Measurements from ENCODE around the gene ZEB1. TPM values are rescaled to one million over a fixed set of nuclear protein-coding genes. Genes with fewer than 3 reads are reported as not detected.

Gene ZEB1
- total and polyA plus RNA-seq, 2 donors from 2014 or later, result 5.5 to 43.0 TPM

- no peak overlapping the region for H3K4me3 ChIP-seq (ENCODE audit: low read length in 3 of 3)
- FAIRE-seq (no peak), DNase-seq (no peak)
- H3K27me3 ChIP-seq (ENCODE audit: control insufficient read depth, insufficient read depth, low read length), result no peaks in the 10 kb centered on the region
- no peak overlapping the region for H3K27ac ChIP-seq (ENCODE audit: low read depth in 2 of 2, low read length in 2 of 2)
- no peak overlapping the region for H3K9ac ChIP-seq (ENCODE audit: low read length in 3 of 3)
- no peaks in the 10 kb centered on the region for H3K36me3 ChIP-seq (ENCODE audit: control insufficient read depth in 2 of 3, insufficient read depth in 3 of 3, low read length in 3 of 3)
- no peaks in the 10 kb centered on the region for H3K4me1 ChIP-seq (ENCODE audit: control insufficient read depth in 2 of 3, insufficient read depth in 2 of 3, low read depth in 1 of 3, low read length in 3 of 3)
- intact Hi-C loops (cut with DNase I), result no loop called here
- H3K9me3 ChIP-seq (ENCODE audit: control insufficient read depth in 2 of 3, insufficient read depth in 1 of 3, low read length in 3 of 3), result no peaks in the 10 kb centered on the region
- no peak for TF ChIP-seq CTCF (IDR thresholded peaks at IDR 0.05; ENCODE audit: borderline replicate concordance, extremely low read depth, insufficient read depth)
Measured at GRCh38 chr10:31288001-31288400, 31.0 kb upstream of the ZEB1 start.

- Histone ChIP-seq H3K27me3 (ENCODE audit: control insufficient read depth, insufficient read depth, low read length) (no peaks in the 10 kb centered on the region), H3K9me3 (ENCODE audit: control insufficient read depth in 2 of 3, insufficient read depth in 1 of 3, low read length in 3 of 3) (no peaks in the 10 kb centered on the region), H3K36me3 (ENCODE audit: control insufficient read depth in 2 of 3, insufficient read depth in 3 of 3, low read length in 3 of 3) (no peaks in the 10 kb centered on the region), H3K9ac (ENCODE audit: low read length in 3 of 3) (no peak overlapping the region), H3K4me3 (ENCODE audit: low read length in 3 of 3) (no peak overlapping the region), H3K27ac (ENCODE audit: low read depth in 2 of 2, low read length in 2 of 2) (no peak overlapping the region), H3K4me1 (ENCODE audit: control insufficient read depth in 2 of 3, insufficient read depth in 2 of 3, low read depth in 1 of 3, low read length in 3 of 3) (no peaks in the 10 kb centered on the region)
- no peak for TF ChIP-seq CTCF (IDR thresholded peaks at IDR 0.05; ENCODE audit: borderline replicate concordance, extremely low read depth, insufficient read depth)
- DNase-seq (no peak), FAIRE-seq (no peak)
- intact Hi-C loops (cut with DNase I), result no loop called here
Measured at GRCh38 chr10:31288962-31289361, 30.1 kb upstream of the ZEB1 start.

- TF ChIP-seq CTCF (IDR thresholded peaks at IDR 0.05; ENCODE audit: borderline replicate concordance, extremely low read depth, insufficient read depth), result no peak
- FAIRE-seq (no peak), DNase-seq (no peak)
- no peak overlapping the region for H3K4me3 ChIP-seq (ENCODE audit: low read length in 3 of 3)
- no peaks in the 10 kb centered on the region for H3K4me1 ChIP-seq (ENCODE audit: control insufficient read depth in 2 of 3, insufficient read depth in 2 of 3, low read depth in 1 of 3, low read length in 3 of 3)
- no peak overlapping the region for H3K9ac ChIP-seq (ENCODE audit: low read length in 3 of 3)
- H3K27me3 ChIP-seq (ENCODE audit: control insufficient read depth, insufficient read depth, low read length), result no peaks in the 10 kb centered on the region
- intact Hi-C loops (cut with DNase I), result no loop called here
- no peaks in the 10 kb centered on the region for H3K9me3 ChIP-seq (ENCODE audit: control insufficient read depth in 2 of 3, insufficient read depth in 1 of 3, low read length in 3 of 3)
- H3K36me3 ChIP-seq (ENCODE audit: control insufficient read depth in 2 of 3, insufficient read depth in 3 of 3, low read length in 3 of 3), result no peaks in the 10 kb centered on the region
- no peak overlapping the region for H3K27ac ChIP-seq (ENCODE audit: low read depth in 2 of 2, low read length in 2 of 2)
Measured at GRCh38 chr10:31290386-31290785, 28.6 kb upstream of the ZEB1 start.

- Histone ChIP-seq H3K4me3 (ENCODE audit: low read length in 3 of 3) (no peak overlapping the region), H3K36me3 (ENCODE audit: control insufficient read depth in 2 of 3, insufficient read depth in 3 of 3, low read length in 3 of 3) (no peaks in the 10 kb centered on the region), H3K4me1 (ENCODE audit: control insufficient read depth in 2 of 3, insufficient read depth in 2 of 3, low read depth in 1 of 3, low read length in 3 of 3) (no peaks in the 10 kb centered on the region), H3K9me3 (ENCODE audit: control insufficient read depth in 2 of 3, insufficient read depth in 1 of 3, low read length in 3 of 3) (no peaks in the 10 kb centered on the region), H3K9ac (ENCODE audit: low read length in 3 of 3) (no peak overlapping the region), H3K27me3 (ENCODE audit: control insufficient read depth, insufficient read depth, low read length) (no peaks in the 10 kb centered on the region), H3K27ac (ENCODE audit: low read depth in 2 of 2, low read length in 2 of 2) (no peak overlapping the region)
- no peak for TF ChIP-seq CTCF (IDR thresholded peaks at IDR 0.05; ENCODE audit: borderline replicate concordance, extremely low read depth, insufficient read depth)
- FAIRE-seq (no peak), DNase-seq (no peak)
- intact Hi-C loops (cut with DNase I), result no loop called here
Measured at GRCh38 chr10:31291123-31291522, 27.9 kb upstream of the ZEB1 start.
